ENCODE data around the gene ARMS2.

Gene ARMS2

DNA sequence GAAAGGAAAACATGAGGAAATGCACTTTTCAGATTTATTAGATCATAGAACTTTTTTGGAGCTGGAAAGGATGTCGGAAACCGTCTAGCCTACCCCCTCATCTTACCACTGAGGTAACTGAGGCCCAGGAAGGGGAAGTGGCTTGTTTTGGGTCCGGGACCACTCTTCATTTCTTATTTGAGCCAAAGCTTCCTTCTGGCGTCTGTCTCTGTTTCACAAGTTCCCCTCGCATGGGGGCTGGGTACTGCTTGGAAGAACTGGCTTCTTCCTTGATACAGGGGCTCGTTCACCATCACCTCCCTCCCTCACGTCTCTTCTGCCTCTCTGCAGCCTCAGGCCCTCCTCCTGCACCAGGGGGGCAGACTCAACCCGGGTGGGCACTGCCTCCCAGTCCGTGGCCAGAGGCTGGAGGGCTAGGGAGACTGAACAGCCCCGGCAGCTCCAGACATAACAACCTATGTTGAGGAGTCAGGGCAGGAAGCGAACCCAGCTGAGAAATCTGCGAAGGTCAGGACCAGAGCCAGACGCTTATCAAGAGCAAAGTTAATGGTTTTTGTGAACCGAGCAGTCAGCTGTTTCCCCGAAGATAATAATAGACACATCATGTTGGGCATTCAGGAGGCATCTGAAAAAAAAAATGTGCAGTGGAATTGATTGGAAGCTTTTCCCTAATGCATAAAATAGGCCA lies 19.8 kb downstream of the ARMS2 start:
- DNase-seq = no peak

- no peak for DNase-seq
These were observed 20.6 kb downstream of the ARMS2 start for GRCh38 chr10:122475100-122475499.

- no peak for DNase-seq
These were observed 21.3 kb downstream of the ARMS2 start for GRCh38 chr10:122475591-122476332.

- DNase-seq = no peak
These were observed 21.9 kb downstream of the ARMS2 start for GRCh38 chr10:122476333-122476695.

- no peak for DNase-seq
These were observed 23.0 kb downstream of the ARMS2 start for GRCh38 chr10:122477436-122477835.

GRCh38 chr10:122478971-122479370 lies 24.5 kb downstream of the ARMS2 start:
- no peak for DNase-seq

GRCh38 chr10:122480146-122480833 lies 25.8 kb downstream of the ARMS2 start:
- DNase-seq = no peak

GRCh38 chr10:122481296-122482056 lies 27.0 kb downstream of the ARMS2 start:
- no peak for DNase-seq

- no peak for DNase-seq
These were observed 30.0 kb downstream of the ARMS2 start for GRCh38 chr10:122484276-122485060.

- DNase-seq = no peak
These were observed 31.2 kb downstream of the ARMS2 start for GRCh38 chr10:122485670-122486069.

DNA sequence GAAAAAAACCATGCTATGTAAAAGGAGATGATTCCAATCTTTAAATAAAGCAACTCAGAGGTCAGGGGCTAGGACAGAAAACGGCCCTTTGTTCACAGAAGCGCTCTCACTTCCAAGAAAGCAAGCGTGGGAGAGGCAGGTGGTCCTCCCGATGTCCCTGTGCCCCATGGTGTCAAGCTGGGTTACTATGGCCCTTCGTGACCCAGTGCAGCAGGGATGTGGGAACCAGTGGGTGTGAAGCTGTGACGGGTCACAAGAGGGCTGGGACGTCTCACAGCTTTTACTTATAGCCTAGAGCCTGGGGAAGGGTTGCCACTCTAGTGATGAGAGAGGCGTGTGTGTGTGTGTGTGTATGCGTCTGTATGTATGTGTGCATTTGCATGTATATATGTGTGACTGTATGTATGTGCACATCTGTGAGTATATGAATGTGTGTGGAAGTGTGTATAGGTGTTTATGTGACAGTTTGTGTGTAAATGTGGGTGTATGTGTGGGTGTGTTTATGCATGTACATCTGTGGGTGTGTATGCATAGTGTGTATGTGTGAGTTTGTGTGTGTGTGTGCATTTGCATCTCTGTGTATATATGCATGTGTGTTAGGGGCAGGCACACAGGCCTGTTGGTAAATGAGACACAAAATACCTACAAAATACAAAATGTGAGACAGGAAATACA lies 32.1 kb downstream of the ARMS2 start:
- no peak for DNase-seq

GRCh38 chr10:122487174-122487765 lies 32.8 kb downstream of the ARMS2 start:
- DNase-seq = peak; percentile 32 to 48

GRCh38 chr10:122490268-122490667 lies 35.8 kb downstream of the ARMS2 start:
- DNase-seq = no peak

DNA sequence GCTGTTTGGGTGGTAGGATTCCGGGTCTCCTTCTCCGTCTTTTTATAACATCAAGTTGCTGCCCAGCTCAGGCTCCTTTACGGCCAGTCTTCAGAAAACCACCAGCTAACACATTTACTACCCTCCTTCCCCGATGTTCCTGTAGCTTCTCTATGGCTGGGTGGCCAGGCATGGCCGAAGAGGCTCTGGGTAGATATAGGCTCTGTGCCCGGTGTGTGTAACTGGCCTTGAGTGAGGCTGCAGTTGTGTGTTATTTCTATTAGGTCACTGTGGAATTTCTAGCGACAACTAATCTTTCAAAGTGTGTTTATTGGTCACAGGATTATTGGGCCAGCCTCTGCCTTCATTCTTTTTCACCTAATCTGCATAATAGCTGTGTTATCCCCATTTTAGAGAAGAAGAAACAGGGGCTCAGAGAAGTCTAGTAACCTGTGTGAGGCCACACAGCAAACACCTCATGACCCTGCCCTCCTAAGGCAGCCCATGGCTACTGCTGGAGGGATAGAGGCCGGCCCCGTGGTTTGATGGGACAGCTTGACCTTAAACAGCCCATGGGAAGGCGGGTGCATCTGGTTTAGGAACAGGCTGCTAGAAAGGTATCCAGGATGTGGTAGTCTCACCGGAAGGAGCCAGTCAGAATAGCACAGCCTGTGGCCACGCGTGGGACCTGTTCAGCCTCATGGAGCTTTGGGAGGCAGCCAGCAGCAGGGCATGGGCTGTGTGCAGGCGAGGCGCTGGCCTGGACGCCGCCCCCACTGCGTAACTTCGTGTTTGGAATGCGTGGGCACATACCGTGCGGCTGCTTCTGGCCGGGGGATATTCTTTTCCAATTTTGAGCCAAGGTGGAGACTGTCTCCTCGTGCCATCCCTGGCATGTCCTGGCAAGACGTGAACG lies 36.6 kb downstream of the ARMS2 start:
- DNase-seq = no peak

DNA sequence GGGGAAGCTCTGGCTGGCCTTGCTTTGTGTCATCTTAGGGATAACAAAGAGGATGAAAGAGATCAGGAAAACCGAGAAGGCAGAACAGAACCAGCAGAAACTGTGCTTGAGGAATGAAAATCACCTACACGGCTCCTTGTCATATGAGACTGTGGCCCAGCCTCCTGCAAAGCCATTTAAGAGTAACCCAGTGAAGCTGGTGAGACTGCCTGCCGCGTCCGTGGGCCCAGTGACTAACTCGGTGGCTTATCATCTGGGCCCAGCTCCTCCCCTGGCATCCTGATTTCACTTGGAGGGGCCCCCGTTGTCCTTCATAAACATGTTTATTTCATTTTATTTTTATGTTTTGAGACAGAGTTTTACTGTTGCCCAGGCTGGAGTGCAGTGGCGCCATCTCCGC lies 37.6 kb downstream of the ARMS2 start:
- DNase-seq = no peak

GRCh38 chr10:122492999-122493481 lies 38.6 kb downstream of the ARMS2 start:
- DNase-seq = no peak

DNA sequence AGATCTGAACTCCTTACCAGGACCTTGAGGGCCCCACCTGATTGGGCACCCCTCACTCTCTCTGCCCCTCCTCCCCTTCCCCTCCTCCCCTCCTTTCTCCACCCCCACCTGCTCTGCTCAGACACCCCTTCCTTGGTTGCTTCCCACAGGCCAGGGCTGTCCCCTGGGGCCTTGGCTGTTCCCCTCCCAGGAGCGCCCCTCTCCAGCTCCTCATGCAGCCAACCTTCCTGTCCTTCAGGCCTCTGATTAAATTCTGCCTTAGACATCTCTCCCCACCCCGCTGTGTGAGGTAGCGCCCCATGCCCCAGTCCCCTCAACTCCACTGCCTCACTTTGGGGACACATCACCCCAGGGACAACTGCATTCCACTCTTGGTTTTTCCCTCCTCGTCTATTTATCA lies 39.3 kb downstream of the ARMS2 start:
- no peak for DNase-seq

DNA sequence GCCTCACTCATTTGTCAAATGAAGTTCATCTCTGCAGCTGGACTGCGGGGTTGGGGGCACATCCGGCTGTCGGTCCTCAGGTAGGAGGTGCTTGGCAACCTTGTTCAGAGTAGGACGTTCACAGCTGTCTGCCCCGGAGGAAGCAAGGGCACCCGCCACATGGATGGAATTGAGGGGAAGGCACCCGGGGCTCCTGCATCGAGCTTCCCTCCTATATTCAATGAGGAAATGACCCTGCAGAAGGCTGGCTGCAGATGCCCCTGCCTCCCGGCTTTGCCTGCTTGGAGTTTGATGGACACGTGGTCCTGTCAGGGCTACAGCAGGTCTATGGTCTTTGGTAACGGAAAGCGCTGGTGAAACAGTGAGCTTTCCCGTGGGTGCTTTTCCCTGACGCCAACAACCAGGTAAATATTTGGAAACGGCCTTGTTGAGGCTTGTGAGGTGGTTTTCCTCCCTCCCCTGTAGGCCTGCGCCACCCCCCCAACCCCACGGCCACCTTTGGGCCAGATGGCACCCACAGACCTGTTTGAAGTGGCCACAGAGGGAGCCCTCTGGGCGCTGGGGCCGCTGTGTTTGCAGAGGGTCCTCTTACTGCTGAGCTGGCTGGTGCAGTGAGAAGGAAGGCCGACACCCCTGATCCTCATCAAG lies 39.8 kb downstream of the ARMS2 start:
- DNase-seq = no peak

DNA sequence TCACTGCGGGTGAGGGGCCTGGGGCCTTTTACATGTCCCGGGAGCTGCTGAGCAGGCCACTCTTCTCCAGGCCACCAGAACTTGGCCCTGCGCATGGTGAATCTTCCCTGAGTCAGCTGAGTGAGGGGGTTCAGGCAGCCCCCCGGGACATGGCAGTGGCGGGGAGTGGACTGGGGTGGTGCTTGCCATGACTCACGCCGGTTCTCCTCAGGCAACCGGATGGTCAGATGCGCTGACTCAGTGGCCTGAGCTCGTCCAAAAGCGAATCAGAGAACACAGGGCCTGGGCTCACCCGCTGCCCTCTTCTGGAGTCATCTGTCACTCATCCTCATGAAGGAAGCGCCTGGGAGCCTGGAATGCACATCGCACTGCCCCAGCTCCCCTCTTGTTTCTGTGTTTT lies 40.4 kb downstream of the ARMS2 start:
- DNase-seq = no peak
